Measurements from ENCODE around the gene EFEMP1.

Gene EFEMP1

DNA sequence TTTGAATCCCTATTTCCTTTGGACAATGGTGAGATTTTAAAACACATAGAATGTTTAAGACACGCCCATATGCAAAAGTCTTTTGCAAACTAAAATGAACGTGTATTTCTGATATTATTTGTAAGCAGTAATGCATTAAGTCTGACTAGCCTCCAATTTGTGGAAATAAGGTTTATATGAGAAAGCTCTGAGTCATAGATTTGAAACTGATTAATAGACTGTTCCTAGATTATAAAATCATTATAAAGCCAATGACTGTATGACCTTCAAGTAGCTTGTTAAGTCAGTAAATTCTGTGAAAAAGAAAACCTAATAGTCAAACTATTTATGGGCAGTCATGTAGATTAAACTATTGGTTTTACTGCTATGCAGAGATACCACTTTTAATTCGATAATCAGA is 12.8 kb upstream of the EFEMP1 start:
- DNase-seq (ENCODE audit: low read depth) = no peak
- TF ChIP-seq, protein P1, sequence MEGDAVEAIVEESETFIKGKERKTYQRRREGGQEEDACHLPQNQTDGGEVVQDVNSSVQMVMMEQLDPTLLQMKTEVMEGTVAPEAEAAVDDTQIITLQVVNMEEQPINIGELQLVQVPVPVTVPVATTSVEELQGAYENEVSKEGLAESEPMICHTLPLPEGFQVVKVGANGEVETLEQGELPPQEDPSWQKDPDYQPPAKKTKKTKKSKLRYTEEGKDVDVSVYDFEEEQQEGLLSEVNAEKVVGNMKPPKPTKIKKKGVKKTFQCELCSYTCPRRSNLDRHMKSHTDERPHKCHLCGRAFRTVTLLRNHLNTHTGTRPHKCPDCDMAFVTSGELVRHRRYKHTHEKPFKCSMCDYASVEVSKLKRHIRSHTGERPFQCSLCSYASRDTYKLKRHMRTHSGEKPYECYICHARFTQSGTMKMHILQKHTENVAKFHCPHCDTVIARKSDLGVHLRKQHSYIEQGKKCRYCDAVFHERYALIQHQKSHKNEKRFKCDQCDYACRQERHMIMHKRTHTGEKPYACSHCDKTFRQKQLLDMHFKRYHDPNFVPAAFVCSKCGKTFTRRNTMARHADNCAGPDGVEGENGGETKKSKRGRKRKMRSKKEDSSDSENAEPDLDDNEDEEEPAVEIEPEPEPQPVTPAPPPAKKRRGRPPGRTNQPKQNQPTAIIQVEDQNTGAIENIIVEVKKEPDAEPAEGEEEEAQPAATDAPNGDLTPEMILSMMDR (IDR thresholded peaks at IDR 0.05; ENCODE audit: control insufficient read depth, extremely low read depth, insufficient read depth) = no peak
- no peak overlapping the region for H3K4me3 ChIP-seq (ENCODE audit: low read depth, low read length)

DNA sequence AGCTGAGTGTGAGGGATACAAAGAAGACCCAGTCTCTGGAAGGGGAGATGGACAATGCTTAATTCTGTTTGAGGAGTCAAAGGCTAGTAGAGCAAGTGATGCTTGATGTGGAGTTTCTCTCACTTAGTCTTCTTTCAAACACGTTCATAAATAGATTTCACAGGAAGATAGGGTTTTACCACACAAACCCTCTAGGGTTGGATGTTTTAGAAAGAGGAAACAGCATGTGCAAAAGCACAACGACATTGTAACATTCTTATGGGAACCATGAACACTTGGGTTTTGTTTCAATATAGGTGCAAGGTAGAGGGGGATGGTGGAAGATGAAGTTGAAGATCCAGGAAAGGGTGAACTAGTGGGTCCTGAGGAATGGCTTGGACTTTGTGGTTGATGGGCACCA is 10.8 kb upstream of the EFEMP1 start:
- no peak overlapping the region for H3K4me3 ChIP-seq (ENCODE audit: low read depth, low read length)
- DNase-seq (ENCODE audit: low read depth) = no peak
- TF ChIP-seq, protein P1 (IDR thresholded peaks at IDR 0.05; ENCODE audit: control insufficient read depth, extremely low read depth, insufficient read depth) = no peak

DNA sequence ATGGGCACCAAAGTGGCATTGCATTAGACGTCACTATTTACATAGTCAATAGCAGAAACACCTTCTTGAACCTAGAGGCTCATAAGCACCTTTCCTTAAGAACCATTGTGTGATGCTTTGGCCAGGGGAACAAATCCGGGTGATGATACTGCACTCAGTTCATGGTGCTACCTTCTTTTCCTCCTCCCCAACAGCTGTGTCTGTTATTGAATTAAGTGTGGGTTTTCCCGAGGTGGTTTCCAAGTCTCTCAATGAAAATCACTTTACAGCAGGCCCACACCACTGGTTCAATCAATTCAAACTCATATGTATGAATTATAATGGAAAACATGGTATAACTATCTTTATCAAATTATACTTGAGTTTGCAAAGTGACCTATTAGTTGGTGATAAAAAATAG is 9.3 kb upstream of the EFEMP1 start:
- DNase-seq (ENCODE audit: low read depth) = no peak
- TF ChIP-seq, protein P1 (IDR thresholded peaks at IDR 0.05; ENCODE audit: control insufficient read depth, extremely low read depth, insufficient read depth) = no peak
- H3K4me3 ChIP-seq (ENCODE audit: low read depth, low read length) = no peak overlapping the region

DNA sequence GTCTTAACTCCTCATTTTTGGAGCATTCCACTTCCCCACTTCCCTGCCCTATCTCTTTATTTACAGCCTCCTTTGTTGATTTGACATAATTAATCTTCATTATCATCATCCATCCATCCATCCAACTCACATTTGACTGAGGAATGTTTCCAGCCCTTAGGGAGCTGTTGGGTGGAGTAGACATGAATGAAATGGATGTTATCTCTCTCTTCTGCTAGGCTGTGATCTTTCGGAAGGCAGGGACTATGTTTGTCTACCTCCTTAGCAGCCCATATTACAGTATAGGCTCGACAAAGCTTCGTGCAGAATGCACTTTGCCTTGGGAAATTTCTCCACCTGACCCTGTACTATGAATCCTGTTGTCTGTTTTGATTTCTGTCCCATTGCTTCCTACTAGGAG is 7.7 kb upstream of the EFEMP1 start:
- H3K4me3 ChIP-seq (ENCODE audit: low read depth, low read length) = no peak overlapping the region
- no peak for DNase-seq (ENCODE audit: low read depth)
- TF ChIP-seq, protein P1 (IDR thresholded peaks at IDR 0.05; ENCODE audit: control insufficient read depth, extremely low read depth, insufficient read depth) = no peak

DNA sequence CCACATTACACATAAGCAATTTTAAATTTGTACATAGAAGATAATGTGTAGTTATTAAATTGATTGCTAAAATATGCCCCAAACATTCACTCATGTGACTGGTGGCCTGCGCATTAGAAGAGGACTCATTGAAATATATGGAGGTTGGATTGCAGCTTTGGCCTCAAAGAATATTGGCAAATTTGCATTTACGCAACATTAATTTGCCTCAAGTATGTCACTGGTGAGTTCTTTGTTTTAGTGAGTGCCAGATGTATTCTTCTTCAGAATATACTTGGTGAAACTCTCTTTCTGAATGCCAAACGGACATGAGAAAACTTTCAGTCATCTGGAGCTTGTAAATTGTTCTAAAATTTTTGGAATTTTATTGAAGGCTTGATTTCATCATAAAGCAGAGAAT is 5.9 kb upstream of the EFEMP1 start:
- H3K4me3 ChIP-seq (ENCODE audit: low read depth, low read length) = no peak overlapping the region
- TF ChIP-seq, protein P1 (IDR thresholded peaks at IDR 0.05; ENCODE audit: control insufficient read depth, extremely low read depth, insufficient read depth) = no peak
- DNase-seq (ENCODE audit: low read depth) = no peak

DNA sequence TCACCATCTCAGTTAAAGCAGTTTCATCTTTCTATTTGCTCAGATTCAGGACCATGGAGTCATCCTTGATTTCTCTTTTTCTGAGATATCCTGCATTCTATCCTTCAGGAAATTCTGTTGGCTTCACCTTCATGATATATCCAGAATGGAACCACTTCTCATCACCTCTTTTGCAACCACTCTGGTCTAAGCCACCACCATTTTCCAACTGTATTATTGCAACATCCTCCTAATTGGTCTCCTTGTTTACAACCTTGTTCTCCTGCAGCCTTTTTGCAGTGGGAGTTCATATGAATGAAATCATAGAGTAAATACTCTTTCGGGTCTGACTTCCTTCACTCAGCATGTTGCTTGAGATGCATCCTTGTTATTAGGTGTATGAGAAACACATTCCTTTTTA is 3.4 kb upstream of the EFEMP1 start:
- TF ChIP-seq, protein P1 (IDR thresholded peaks at IDR 0.05; ENCODE audit: control insufficient read depth, extremely low read depth, insufficient read depth) = no peak

DNA sequence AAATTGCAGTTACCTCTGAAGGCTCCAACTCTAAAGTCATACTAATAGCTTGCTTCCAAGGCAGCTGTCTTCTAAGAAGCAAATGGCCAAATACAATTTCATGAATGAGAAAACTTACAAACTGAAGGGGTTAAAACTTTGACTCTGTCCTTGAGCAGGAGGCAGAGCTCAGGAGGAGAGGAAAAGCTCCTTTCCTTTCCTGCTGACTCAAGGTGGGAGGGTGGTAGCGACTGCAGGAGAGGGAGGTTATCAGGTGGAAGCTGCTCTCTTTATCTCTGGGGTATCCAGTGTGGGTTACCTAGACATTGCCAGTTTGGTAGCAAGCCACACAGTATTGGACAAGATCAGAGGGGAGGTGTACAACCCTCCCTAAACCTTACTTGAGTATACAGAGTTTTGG is 2.7 kb upstream of the EFEMP1 start:
- TF ChIP-seq, protein P1 (IDR thresholded peaks at IDR 0.05; ENCODE audit: control insufficient read depth, extremely low read depth, insufficient read depth) = no peak
- no peak for DNase-seq (ENCODE audit: low read depth)
- H3K4me3 ChIP-seq (ENCODE audit: low read depth, low read length) = no peak overlapping the region

More for the DNA sequence above, 3.4 kb upstream of the EFEMP1 start:
- H3K4me3 ChIP-seq (ENCODE audit: low read depth, low read length) = no peak overlapping the region
- DNase-seq (ENCODE audit: low read depth) = no peak
